ENCODE measurements around the gene OR5B12.
"Not testable (repeated sequence)": the region's sequence is repeated elsewhere in the genome, so short reads cannot be mapped to it uniquely, and the experiment has no call there.

Gene OR5B12

GRCh38 chr11:58442136-58442535 is at the start of gene OR5B12:
OR5B12 (minus strand) TSS chr11:58442236; CDS start chr11:58440151, 2,085 bp downstream.
- DNase-seq (ENCODE audit: low read depth in 4 of 4, low spot score in 1 of 4): no peak

DNA sequence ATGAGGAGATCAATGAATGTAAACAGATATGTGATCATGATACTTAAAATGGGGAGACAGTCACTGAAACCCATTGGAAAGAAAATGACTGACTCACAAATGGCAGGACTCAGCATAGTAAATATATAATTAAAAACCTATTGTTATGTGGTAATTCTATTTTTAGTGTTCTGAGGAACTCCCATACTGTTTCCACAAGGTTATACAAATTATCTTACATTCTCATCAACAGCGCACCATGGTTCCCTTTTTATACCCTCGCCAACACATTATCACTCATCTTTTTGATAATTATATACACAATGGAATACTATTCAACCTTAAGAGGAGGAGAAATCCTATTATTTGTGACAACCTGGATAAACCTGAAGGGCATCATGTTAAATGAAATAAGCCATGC is 48.8 kb upstream of the OR5B12 start:
- DNase-seq (ENCODE audit: low read depth in 4 of 4, low spot score in 1 of 4): no peak

- no peak for DNase-seq (ENCODE audit: low read depth in 4 of 4, low spot score in 1 of 4)
Observed at GRCh38 chr11:58487170-58487569, 45.1 kb upstream of the OR5B12 start.

DNA sequence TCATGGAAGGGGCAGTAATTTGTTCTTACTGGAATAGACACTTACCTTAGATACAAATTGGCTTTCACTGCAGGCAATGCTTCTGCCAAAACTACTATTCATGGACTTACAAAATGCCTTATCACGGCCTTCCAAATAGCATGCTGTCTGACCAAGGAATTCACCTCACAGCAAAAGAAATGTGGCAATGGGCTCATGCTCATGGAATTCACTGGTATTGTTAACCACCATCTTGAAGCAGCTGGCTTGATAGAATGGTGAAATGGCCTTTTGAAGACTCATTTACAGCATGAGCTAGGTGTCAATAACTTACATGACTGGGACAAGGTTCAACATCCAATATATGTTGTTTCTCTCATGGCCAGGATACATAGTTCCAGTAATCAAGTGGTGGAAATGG is 43.9 kb upstream of the OR5B12 start:
- no peak for DNase-seq (ENCODE audit: low read depth in 4 of 4, low spot score in 1 of 4)

DNA sequence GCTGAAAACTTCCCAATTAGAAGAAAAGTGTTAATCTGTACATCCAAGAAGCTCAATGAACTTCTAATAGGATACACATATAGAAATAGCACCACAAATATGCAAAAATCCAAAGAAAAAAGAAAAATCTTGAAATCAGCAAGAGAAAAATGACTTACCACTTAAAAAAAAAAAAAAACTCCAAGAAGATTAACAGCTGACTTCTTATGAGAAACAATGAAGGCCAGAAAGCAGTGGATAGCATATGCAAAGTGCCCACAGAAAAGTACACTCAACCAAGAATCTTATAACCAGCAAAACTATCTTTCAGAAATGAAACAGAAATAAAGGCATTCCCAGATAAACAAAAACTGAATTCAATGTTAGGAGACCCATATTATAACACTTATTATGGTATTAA is 29.9 kb upstream of the OR5B12 start:
- no peak for DNase-seq (ENCODE audit: low read depth in 4 of 4, low spot score in 1 of 4)

GRCh38 chr11:58466293-58466692 is 24.3 kb upstream of the OR5B12 start:
- DNase-seq (ENCODE audit: low read depth in 4 of 4, low spot score in 1 of 4): no peak

DNA sequence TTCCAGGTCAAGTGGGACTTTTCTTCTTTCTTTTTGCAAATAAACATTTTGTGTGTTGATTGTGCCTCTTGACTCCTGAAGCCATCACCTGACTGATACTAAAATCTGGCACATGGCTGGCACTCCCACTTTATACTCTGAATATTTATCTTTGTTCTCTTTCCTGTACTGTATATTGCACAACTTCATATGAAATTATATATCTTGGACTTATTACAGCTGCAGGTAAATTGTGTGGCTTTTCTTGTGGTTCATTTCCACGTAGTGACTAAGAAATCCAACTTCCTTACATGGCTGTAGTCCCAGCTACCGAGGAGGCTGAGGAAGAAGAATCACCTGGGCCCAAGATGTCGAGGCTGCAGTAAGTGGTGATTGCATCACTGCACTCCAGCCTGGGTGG is 23.7 kb upstream of the OR5B12 start:
- DNase-seq (ENCODE audit: low read depth in 4 of 4, low spot score in 1 of 4): no peak

DNA sequence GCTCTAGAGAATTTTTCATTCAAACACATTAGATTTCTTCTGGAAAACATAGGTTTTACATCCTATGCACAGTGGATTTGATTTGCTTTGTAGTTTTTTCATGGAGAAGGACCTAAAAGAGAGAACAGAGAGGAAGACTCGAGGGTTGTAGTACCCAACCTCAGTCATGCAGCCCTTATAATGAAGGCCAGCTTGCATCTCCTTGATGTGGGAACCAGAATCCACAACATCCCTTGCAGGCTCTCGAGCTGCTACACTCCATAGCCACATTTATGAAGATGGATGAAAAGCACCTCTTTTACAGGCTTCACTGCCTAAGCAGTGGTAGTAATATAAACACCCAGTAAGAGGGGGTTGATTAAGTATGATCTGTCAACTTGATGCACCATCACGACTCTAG is 9.5 kb upstream of the OR5B12 start:
- DNase-seq (ENCODE audit: low read depth in 4 of 4, low spot score in 1 of 4): no peak

DNA sequence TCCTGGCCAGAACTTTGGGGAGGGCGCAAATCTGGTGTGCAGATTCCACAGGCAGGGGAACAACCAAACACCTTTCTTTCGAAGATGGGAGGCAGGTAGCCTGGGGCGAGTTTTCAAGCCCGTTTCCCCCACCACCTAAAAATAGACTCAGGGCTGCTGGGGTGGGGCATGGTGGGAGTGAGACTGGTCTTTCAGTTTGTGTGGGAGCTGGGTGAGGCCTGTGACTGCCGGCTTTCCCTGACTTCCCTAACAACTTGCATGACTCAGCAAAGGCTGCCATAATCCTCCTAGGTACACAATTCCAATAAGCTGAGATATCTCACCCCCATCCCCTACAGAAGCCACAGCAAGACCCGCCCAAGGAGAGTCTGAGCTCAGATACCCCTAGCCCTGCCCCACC is 4.3 kb upstream of the OR5B12 start:
- DNase-seq (ENCODE audit: low read depth in 4 of 4, low spot score in 1 of 4): no peak

- DNase-seq (ENCODE audit: low read depth in 4 of 4, low spot score in 1 of 4): no peak
Observed at GRCh38 chr11:58444300-58444699, 2.3 kb upstream of the OR5B12 start.

- no peak for DNase-seq (ENCODE audit: low read depth in 4 of 4, low spot score in 1 of 4)
Observed at GRCh38 chr11:58438486-58438885, 3.5 kb downstream of the OR5B12 start.

DNA sequence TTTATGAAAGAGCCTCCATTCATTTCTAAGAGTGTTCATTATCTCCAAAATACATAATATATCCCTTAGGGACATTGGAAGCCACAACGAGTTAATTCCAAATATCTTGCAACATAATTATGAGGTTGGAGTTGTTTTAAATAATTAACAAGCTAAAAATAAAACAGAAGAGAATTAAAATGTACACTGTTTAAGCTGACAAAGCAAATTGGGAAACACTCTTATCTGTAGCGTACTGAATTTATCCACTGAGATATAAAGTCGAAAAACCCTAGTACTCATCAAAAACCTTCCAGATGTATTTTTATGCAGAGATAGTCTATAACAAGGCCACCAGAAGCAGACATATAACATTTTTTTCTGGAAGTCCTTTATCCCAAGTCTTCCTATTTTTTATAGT is 7.8 kb downstream of the OR5B12 start:
- DNase-seq (ENCODE audit: low read depth in 4 of 4, low spot score in 1 of 4): no peak

DNA sequence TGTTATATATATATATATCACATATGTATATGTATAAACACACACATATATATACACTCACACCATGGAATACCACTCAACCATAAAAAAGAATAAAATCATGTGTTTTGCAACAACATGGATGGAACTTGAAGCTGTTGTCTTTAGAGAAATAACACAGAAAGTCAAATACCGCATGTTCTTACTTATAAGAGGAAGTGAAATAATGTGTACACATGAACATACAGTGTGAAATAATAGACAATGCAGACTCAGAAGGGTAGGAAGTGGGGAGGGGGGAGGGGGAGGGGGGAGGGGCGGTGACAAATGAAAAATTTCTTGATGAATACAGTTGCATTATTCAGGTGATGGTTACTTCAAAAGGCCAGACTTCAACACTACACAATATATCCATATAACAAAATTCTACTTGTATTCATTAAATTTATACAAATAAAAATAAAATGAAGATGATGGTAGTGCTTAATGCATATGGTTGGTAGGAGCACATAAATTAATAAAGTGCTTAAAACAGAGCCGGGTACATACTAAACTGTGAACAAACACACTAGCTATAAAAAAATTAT is 8.3 kb downstream of the OR5B12 start:
- DNase-seq (ENCODE audit: low read depth in 4 of 4, low spot score in 1 of 4): no peak

DNA sequence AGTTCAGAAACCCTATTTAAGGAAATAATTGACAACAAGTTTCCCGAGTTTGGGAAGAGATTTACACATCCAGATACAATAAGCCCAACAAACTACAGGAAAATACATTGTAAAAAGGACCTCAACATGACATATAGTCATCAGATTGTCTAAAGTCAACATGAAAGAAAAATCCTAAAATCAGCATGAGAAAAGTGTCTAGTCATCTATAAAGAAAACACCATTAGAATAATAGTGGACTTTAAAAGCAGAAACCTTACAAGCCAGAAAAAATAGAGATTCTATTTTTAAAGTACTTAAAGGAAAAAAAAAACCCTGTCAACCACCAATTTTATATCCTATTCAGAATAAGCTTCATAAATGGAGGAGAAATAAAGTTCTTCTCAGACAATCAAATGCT is 12.8 kb downstream of the OR5B12 start:
- DNase-seq (ENCODE audit: low read depth in 4 of 4, low spot score in 1 of 4): no peak

GRCh38 chr11:58428021-58428420 is 14.0 kb downstream of the OR5B12 start, which contains the start of gene OR5B2:
OR5B2 (minus strand) TSS chr11:58428121; CDS start chr11:58423261, 4,860 bp downstream.
- no peak for DNase-seq (ENCODE audit: low read depth in 4 of 4, low spot score in 1 of 4)

GRCh38 chr11:58406774-58407173 is 35.3 kb downstream of the OR5B12 start, which contains the start of gene OR5B3:
OR5B3 (minus strand) TSS chr11:58406874; CDS start chr11:58403409, 3,465 bp downstream.
- no peak for DNase-seq (ENCODE audit: low read depth in 4 of 4, low spot score in 1 of 4)

GRCh38 chr11:58399622-58400021 is 42.4 kb downstream of the OR5B12 start:
- not testable (repeated sequence) for DNase-seq (ENCODE audit: low read depth in 4 of 4, low spot score in 1 of 4)

- DNase-seq (ENCODE audit: low read depth in 4 of 4, low spot score in 1 of 4): no peak
Observed at GRCh38 chr11:58395581-58395980, 46.5 kb downstream of the OR5B12 start.

- no peak for DNase-seq (ENCODE audit: low read depth in 4 of 4, low spot score in 1 of 4)
Observed at GRCh38 chr11:58394195-58394594, 47.8 kb downstream of the OR5B12 start.

GRCh38 chr11:58392746-58393145 is 49.3 kb downstream of the OR5B12 start:
- no peak for DNase-seq (ENCODE audit: low read depth in 4 of 4, low spot score in 1 of 4)

DNA sequence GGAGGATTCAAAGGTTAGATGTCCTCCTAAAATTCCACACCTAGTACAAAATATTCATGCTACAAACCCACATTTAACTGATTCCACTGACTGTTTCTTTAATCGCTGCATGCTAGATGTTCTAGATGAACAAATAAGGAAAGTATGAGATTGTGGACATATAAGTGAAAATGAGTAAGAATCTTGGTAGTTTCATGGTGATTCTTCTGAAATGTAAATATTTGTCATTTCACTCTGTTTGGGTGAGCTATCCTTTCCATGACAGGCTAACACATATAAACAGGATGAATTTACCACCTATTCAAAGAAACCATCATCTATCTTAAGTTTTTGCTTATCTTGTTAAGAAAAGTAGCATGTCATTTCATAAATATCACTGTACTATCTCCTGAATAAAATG is 50.2 kb downstream of the OR5B12 start:
- DNase-seq (ENCODE audit: low read depth in 4 of 4, low spot score in 1 of 4): no peak

GRCh38 chr11:58390551-58391063 is 51.4 kb downstream of the OR5B12 start:
- no peak for DNase-seq (ENCODE audit: low read depth in 4 of 4, low spot score in 1 of 4)
